HCEC 1CT (cell line): ENCODE results near the gene ATG10.
"Not testable (repeated sequence)": the region's sequence is repeated elsewhere in the genome, so short reads cannot be mapped to it uniquely, and the experiment has no call there.

Experiments
- DNase-seq: peaks from one replicate; pipeline ENCODE4 v3.0.0-alpha.2; 2017

ATG10 gene

DNA sequence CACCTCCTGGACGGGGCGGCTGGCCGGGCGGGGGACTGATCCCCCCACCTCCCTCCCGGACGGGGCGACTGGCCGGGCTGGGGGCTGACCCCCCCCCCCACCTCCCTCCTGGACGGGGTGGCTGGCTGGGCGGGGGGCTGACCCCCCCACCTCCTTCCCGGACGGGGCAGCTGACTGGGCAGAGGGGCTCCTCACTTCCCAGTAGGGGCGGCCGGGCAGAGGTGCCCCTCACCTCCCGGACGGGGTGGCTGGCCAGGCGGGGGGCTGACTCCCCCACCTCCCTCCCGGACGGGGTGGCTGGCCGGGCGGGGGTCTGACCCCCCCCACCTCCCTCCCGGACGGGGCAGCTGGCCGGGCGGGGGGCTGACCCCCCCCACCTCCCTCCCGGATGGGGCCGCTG lies 11.3 kb downstream of the ATG10 start:
- not testable (repeated sequence) for DNase-seq

GRCh38 chr5:81983563-81983962 lies 11.7 kb downstream of the ATG10 start:
- DNase-seq = not testable (repeated sequence)

GRCh38 chr5:81986126-81986525 lies 14.3 kb downstream of the ATG10 start:
- no peak for DNase-seq

DNA sequence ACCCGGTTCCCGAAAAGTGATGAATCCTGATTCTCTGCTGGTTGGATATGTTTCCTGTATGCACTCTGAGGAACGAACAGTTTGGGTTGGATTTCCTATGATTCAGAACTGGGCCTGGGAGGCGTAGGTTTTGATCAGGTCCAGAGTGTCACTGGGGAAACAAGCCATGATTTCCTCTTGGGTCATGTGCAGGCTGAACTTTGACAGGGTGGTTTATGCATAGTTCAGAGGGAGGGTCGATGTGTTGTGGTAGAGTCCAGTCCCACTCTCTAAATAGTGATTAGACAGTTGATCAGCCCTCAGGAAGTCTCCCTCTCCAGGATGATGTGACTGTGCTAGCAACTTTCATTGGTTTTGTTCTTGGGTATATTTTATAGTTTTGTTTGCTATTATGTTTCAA lies 17.4 kb downstream of the ATG10 start:
- no peak for DNase-seq

- peak; percentile 33 for DNase-seq
Observed at GRCh38 chr5:81994679-81995078, 22.9 kb downstream of the ATG10 start.

DNA sequence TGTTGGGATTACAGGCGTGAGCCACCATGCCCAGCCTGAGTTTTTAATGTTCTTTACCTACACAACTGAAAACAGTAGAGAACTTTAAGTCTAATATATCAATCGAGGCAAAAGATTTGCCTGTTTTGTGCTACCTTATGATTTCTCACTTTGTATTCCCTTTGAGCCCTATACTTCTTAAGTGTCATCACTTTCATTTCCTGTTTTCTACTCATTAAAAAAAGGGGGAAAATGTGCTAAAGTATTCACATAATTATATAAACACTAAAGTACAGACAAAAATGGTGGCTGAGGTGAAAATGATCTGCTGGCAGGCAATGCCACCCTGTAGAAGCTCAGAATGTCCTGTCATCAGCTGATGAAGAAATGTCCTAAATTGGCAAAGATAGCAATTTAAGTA lies 23.6 kb downstream of the ATG10 start:
- DNase-seq = no peak

DNA sequence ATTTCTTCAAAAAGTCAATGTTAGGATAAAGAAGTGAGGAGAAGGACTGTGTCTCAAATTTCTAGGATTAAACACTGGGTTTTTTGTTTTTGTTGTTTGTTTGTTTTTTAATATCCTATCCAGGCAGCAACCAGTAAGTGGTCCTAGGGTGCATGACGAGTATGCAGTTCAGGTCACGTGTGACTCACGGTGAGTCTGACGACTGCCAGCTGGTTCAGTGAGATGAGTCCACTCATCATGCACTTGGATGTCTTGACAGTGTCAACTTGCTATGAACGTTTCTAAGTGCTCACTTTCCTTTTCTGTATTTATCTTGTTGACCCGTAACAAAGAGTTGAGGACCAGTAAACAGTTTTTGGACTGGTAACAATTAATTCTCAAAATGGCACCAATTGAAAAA lies 32.7 kb downstream of the ATG10 start:
- peak; percentile 68 for DNase-seq

DNA sequence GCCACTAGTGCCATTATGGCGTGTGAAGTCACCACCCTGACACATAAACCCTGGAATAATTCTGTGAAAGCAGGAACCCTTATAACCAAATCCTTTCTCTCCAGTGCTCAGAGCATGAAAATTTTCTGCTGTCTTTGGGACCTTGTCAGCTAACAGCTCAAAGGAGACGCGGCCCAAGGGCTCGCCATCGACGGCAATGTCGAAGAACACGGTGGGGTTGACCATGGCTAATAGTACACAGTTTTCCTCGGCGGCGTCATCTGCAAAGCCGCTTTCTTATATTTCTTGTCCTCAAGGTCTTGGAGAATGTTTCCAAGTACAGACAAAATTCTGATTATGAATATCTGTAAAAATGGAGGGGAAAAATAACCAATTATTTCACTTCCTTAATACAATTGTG lies 38.0 kb downstream of the ATG10 start:
- DNase-seq = not testable (repeated sequence)

DNA sequence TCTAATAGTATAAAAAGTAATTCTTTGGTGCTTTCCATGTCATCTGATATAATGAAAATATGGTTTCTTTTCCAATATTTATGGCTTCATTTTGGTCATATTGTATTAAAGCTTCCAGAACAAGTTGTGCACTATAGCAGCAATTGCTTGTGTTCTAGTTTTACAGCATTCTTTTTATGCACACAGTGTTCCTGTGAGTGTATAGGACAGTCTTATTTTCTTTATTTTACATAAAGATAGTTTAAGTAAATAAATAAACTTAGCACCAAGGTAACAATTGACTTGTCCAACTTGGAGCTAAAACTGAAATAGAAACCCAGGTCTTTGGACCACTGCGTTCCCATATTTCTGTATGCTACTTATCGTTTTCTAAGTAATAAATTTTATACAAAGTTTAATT lies 38.9 kb downstream of the ATG10 start:
- DNase-seq = no peak

DNA sequence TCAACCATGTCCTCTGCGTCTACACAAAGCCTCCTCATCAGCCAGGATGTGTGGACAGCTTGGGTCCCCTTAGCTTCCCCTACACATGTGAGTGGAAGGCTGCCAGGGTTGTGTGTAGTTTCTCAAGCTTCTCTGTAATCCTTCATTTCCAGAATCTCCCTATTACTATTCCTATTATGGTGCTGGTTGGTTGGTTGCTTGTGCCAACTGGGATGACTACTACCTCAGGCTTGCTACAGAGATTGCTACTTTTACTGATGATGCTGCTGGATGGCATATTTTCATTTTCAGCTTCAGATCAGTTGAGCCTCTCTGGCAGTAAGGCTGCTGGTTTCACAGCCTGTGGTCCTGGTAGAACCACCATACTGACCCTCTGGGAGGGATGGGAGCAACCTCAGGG lies 39.9 kb downstream of the ATG10 start:
- DNase-seq = peak; percentile 6

GRCh38 chr5:82014644-82015043 lies 42.8 kb downstream of the ATG10 start:
- not testable (repeated sequence) for DNase-seq

- DNase-seq = no peak
Observed at GRCh38 chr5:82018462-82018861, 46.6 kb downstream of the ATG10 start.

GRCh38 chr5:82019342-82020138 lies 47.7 kb downstream of the ATG10 start:
- no peak for DNase-seq

GRCh38 chr5:82022499-82022898 lies 50.7 kb downstream of the ATG10 start:
- no peak for DNase-seq

DNA sequence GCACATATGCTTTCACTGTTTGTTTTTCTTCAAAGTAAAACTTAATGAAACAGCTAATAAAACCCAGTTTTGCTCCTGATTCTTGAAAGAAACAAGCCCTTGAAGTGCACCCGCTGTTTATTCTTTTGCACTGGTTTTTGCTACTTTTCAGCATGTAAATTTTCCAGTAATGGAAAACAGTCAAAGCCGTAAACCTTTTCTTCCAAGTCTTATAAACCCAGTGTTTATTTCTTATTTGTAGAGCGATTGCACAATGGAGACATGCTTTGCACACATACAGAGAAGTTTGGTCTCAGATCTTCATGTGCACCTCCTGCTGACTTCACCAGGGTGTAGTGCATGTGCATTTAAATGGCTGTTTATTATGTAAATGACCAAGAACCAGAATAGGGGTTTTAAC lies 51.8 kb downstream of the ATG10 start:
- peak; percentile 16 for DNase-seq

GRCh38 chr5:82031220-82032119 lies 59.6 kb downstream of the ATG10 start:
- no peak for DNase-seq

GRCh38 chr5:82042894-82043293 lies 71.1 kb downstream of the ATG10 start:
- not testable (repeated sequence) for DNase-seq

- DNase-seq = no peak
Observed at GRCh38 chr5:82044010-82044409, 72.2 kb downstream of the ATG10 start.

DNA sequence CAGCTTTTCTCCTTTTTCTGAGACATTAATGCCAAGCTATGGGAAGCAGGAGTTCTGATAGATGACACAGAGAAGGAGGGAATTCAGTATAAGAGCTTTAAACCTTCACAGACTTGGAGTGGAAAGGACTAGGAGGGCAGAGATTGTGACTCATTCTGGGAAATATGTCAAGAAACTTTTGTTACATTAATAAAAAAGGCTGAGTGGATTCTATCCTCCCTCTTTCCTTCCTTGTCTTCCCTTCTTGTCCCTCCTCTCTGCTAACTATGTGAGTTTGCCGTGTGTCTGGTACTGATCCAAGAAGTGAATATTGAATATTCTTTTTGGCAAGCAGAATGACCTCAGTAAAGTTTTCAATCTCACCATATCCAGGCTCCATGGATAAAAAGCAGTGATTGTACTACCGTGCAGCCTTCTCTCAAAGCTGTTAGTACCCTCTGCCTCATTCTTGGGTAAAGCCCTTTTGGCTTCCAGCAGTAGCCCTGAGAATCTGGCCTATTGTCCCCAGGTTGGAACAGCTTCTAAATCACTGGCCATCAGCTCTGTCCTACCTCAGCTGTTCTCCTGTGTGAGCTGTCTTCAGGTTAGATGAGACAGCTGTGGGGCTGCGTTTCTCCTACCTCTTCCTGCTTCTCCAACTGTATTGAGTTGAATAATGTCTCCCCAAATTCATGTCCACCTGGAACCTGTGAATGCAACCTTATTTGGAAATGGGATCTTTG lies 73.9 kb downstream of the ATG10 start:
- peak; percentile 45 for DNase-seq

DNA sequence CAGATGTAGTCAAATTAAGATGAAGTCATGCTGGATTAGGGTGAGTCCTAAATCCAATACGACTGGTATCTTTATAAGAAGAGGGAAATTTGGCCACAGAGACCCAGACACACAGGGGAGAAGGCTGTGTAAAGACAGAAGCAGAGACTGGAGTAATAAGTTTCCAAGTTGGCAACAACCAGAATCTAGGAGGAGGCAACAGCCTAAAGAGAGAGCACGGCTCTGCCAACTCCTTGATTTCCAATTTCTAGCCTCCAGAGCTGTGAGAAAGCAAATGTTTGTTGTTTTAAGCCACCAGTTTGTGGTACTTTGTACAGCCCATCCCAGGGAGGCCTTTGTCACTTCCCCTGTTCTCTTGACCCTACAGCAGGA lies 74.4 kb downstream of the ATG10 start:
- no peak for DNase-seq

DNA sequence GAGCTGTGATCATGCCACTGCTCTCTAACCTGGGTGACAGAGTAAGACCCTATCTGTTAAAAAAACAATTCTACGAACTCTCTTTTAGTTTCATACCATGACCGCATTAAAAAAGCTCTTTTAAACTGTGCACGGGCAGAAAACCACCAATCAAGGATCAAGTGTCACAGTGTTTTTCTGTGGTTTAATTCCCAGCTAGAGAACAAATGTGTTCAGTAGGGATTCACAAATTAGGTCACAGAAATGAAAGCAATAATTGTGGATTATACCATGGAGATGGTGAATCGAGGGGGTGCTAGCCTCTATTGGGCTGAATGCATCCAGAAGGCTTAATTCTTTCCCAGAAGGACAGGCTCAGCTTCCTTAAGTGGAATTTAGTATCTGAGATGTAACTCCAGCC lies 79.1 kb downstream of the ATG10 start:
- no peak for DNase-seq

GRCh38 chr5:82054004-82054710 lies 82.3 kb downstream of the ATG10 start:
- no peak for DNase-seq

GRCh38 chr5:82057051-82057450 lies 85.2 kb downstream of the ATG10 start:
- DNase-seq = no peak
